ENCODE measurements around the gene CALCOCO2.

- TF ChIP-seq CTCF (IDR thresholded peaks at IDR 0.05 in 4 of 5, conservative IDR thresholded peaks at IDR 0.05 in 1 of 5) (no peak), POLR2A (IDR thresholded peaks at IDR 0.05) (no peak)
These were observed 12.5 kb downstream of the CALCOCO2 start for GRCh38 chr17:48843187-48843900.

Data from gastrocnemius medialis (tissue), 4 donors.